PC-3 (cell line): ENCODE measurements around the gene TMEM187.

Source experiments
- CTCF ChIP-seq: fragments of 300-600 bp; sonication (generic); conservative IDR thresholded peaks from 2 replicates; pipeline ENCODE4 v1.5.1; 2017; ENCODE audit warnings: antibody characterized with exemption, low read depth, mild to moderate bottlenecking, low read length
- EZH2 ChIP-seq: fragments of 300-600 bp; sonication (generic); IDR thresholded peaks from one replicate; pipeline ENCODE4 v1.6.1; 2017; ENCODE audit warnings: antibody characterized with exemption, mild to moderate bottlenecking, low read length; ENCODE audit not compliant: unreplicated experiment
- EZH2phosphoT487 ChIP-seq: fragments of 300-600 bp; sonication (generic); IDR thresholded peaks from 2 replicates; pipeline ENCODE4 v1.6.1; 2018; ENCODE audit warnings: mild to moderate bottlenecking, antibody characterized with exemption, low read length, borderline replicate concordance

GRCh38 chrX:154028502-154029184 lies 56.1 kb downstream of the TMEM187 start:
- TF ChIP-seq CTCF (no peak), EZH2 (no peak), EZH2phosphoT487 (no peak)
